ENCODE data around the gene RXRA.

RXRA gene

DNA sequence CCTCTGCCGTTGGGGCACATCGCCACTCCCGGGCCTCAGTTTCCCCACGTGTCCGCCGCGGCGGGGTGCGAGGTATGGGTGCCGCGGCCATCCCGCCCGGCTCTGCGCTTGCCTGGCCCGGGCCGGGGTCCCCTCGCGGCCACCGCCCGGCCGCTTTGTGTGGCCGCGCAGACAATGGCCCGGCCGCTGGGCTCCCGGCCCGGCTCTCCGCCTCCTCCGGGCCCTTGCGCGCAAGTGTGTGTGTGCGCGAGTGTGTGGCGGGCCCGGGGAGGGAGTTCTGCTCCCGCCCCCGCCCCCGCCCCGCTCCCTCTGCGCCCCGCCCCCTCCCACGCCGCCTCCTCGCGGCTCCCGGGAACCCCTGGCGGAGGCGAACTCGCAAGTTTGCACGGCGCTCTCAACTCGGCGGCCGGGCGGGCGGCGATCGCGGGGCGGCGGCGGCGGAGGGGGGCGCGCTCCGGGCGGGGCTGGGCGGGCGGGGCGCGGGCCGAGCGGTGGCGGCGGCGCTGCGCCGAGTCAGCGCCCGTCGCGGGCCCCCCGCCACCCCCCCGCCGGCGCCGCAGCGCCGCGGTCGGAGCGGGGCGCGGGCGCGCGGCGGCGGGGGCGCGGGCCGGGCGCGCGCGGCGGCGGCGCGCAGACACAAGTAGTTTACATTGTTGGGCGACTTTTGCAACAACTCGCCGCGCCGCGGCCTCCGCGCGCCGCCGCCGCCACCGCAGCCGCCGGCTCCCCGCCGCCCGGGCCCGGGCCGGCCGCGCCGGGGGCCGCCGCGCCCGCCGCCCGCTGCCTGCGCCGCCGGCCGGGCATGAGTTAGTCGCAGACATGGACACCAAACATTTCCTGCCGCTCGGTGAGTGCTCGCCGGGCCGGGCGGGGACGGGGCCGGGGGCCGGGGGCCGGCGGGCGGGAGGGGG lies at the start of gene RXRA:
Gene RXRA, plus strand, starts transcription at position 643 of the 911 bp plus-strand sequence. Its CDS starts 177 bp downstream, at position 820.
- peak; percentile 95 for DNase-seq

- DNase-seq: no peak
These were observed 48.0 kb upstream of the RXRA start for GRCh38 chr9:134278286-134278685.

GRCh38 chr9:134278974-134279640 lies 47.1 kb upstream of the RXRA start:
- no peak for DNase-seq

- DNase-seq: no peak
These were observed 44.1 kb upstream of the RXRA start for GRCh38 chr9:134282138-134282650.

- peak; percentile 62 for DNase-seq
These were observed 43.1 kb upstream of the RXRA start for GRCh38 chr9:134283111-134283515.

- no peak for DNase-seq
These were observed 42.5 kb upstream of the RXRA start for GRCh38 chr9:134283692-134284265.

GRCh38 chr9:134284273-134284672 lies 42.0 kb upstream of the RXRA start:
- no peak for DNase-seq

GRCh38 chr9:134284741-134285140 lies 41.5 kb upstream of the RXRA start:
- no peak for DNase-seq

- no peak for DNase-seq
These were observed 40.9 kb upstream of the RXRA start for GRCh38 chr9:134285215-134285845.

GRCh38 chr9:134286471-134287245 lies 39.6 kb upstream of the RXRA start:
- peak; percentile 55 for DNase-seq

DNA sequence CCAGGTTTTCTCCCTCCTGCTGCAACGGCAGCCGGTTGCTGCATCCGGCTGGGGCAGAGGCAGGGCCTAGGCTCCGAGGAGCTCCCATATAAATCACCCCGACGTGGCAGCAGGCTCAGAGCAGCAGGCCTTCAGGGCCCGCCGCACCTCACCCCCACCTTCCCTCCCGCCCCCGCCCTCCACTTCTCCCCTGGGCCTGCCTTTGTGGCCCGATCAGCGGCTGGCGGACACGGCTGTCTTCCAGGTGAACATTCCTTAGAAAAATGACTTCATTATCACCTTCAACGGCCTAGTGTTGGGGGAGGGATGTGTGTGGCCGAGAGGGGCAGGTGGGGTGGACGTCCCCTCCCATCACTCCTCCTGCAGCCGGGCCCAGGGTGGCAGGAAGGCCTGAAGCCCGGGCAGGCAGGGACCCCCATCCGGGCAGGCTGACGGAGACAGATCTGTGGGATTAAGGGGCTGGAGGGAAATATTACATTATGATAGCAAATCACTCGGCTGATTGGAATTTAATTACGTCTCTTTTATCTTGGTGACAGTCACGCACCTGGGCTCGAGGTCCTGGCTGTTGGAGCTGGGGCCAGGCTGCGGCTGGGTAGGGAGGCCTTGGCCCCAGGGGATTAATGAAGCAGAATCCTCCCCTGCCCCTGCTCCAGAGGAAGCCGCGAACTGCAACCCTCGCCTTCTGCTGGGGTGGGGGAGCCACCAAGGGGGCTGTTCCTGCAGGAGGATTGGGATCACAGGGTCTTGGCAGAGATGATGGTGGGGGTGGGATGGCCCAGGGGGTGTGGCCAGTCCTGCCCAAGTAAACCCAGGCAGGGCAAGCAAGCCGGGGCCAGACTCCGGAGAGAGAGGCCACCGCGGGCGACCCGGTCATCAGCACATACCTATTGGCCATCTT lies 38.4 kb upstream of the RXRA start:
- no peak for DNase-seq

DNA sequence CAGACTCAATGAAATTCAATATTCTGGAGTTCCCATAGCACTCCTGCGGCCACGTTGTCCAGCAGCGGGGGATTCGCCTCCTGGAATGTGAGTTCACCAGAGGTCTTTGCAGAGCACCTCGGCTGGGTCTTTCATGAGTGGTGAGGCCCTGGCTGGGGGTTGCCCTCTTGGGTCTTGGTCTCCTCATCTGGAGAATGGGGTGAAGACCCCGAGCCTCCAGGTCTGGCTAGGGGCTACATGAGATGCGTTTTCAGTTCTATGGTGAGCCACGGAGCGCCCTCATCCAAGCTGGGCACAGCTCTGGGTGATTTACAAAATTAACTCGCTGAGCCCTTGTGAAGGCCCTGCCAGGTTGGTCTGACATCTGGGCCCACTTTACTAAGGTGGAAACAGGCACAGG lies 37.5 kb upstream of the RXRA start:
- no peak for DNase-seq

- no peak for DNase-seq
These were observed 36.9 kb upstream of the RXRA start for GRCh38 chr9:134289241-134289875.

DNA sequence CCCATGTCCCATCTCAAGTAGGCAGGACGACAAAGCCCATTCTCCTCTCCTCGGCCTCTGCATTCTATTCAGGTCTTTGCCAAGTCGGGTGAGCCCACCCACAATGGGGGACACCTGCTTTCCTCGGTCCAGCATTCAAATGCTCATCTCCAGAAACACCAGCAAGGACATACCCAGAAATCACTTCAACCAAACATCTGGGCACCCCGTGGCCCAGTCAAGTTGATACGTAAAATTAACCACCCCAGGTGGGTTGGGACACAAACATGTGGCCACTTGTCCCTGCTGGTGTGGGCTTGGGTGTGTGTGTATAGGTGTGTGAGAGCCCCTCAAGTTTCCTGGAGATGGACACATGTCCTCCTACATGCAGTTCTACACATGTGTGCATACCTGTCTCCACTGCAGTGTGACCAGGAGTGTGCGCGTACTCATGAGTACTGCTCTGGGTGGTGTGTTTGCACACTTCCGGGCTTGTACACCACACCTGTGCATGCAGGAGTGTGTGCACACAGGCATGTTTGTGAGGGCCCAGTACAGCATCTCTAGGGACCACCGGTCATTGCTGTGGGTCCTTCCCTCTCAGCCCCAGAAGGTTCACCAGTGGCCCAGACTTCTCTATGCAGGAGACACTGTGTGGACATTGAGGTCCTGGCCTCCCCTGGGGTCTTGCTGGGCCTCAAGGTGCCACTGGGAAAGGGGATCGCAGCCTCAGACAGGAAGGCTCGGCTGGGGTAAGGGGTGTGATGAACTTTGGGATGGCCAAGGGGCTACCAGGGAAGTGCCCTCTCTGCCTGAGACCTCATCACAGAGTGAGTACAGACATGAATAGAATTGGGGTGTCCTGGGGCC lies 35.4 kb upstream of the RXRA start:
- DNase-seq: no peak

- peak; percentile 78 for DNase-seq
These were observed 34.8 kb upstream of the RXRA start for GRCh38 chr9:134291452-134291881.

DNA sequence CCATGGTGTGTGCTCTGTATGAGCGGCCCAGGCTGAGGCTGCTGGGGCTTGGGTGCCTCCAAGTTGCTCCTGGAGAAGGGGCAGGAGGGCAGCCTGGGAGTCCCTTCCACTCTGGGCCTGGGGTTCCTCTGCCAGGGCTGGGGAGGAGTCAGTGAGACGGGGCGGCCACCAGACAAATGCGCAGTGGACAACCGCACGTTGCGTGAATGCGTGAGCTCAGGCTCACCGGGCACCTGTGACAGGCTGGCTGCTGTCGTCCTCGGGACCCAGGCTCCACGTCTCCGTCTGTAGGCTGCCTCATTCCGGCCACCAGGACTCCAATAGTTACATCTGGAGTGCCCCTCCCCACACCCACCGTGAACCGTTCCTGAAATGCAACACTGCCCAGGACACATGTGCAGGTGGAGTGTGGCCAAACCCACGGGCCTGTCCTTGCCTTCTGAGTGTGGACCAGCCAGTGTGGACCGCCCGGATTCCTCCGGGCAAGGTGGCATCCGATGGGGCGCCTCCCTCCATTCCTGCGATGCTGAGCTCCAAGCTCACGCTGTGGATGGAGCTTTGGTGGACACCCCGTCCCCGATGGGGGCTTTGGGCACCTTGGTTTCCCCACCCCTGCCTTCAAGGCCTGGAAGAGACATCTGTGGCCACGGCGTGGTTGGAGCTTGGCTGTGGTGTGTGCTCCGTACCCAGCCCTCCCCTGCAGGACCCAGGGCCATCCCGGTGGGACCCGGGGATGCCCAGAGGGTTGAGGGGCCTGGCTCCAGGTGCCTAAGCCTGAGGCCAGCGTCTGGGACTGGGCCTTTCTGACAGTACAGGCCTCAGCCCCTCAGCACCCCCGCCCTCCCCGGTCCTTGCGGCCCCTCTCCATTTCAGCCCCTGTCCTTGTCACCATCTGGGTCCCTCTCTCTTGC lies 34.0 kb upstream of the RXRA start:
- no peak for DNase-seq

DNA sequence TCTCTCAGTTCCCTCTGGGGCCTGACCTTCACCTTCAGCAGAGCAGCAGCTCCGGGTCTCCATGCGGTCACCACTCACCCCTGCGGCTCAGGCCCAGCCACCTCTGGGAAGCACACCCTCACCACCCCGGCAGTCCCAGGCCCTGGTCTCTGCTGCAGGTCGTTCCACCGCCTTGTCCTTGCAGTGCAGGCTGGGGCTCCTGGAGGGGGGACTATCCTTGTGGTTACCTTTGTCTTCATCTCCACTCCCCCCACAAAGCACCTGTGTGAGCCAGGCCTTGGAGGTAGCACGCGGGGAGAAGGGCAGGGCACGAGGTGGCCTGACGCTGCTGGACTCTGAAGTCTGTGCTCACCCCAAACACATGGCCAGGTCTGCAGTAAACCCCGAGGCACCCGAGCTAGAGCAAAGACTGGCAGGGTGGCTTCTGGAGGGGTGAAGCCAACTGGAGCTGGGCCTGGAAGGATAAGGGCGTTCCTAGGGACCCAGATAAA lies 33.2 kb upstream of the RXRA start:
- DNase-seq: no peak

DNA sequence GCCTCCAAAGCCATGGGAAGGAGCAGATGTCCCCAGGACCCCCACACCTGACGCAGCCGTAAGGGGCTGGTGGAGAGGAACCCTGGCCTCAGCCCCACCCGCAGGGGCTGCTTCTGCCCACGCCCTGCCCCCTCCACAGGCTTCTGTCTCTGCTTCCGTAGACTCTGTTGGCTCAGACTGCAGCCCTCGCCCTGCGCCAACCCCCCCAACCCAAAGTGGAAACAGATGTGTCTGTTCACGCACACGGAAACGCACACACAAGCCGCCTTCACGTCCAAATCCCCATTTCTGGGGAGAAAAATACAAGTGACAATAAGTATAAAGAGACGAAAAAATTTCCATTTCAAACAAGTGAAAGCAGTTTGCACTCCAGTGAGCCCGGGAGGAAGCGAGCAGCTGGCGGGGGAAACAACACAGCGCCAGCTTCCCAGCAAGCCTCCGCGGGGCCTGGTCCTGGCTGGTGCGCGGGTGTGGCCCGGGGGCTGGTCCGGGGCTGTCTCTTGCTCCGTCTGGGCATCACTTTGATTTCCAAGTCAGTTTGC lies 32.6 kb upstream of the RXRA start:
- DNase-seq: peak; percentile 52
